ENCODE results near the gene FOXJ1. TPM values are rescaled to one million over a fixed set of nuclear protein-coding genes. Genes with fewer than 3 reads are reported as not detected.
A peak's percentile ranks its signal among the peaks of the same experiment; 100 is the strongest.

The FOXJ1 gene
- total RNA-seq, 4 donors from 2014 or later, result 0.19 to 0.57 TPM; not detected in 2

DNA sequence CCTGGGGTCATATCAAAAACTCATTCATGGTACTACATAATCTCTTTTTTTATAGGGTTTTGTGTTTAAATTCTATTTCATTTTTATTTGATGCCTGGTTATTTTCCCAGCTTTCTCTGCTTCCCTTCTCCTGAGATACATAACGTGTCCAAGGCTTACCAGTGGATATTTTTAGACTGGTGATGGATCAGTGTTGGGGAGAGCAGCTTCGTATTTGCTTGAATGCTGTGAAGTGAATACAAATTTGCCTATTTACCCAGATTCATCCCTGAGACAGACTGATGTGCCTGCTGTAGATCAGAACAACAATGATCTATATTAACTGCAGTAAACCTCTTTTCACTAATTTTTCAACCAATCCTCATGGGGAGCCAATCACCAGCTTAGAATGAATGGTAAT lies 43.2 kb upstream of the FOXJ1 start:
- Histone ChIP-seq H3K36me3 (no peaks in the 10 kb centered on the region), H3K4me3 (no peak overlapping the region), H3K27ac (no peak overlapping the region), H3K4me1 (peaks cover 0 to 7% (median 0%) of the 10 kb centered on the region in 3 donors), H3K27me3 (peaks cover 0 to 13% (median 0%) of the 10 kb centered on the region in 4 donors), H3K9me3 (no peaks in the 10 kb centered on the region)
- intact Hi-C loops (cut with DNase I), result loop anchor here (5.0 kb wide), 1 partner anchor 62 kb away; no protein-coding TSS in a partner anchor
- no peak for TF ChIP-seq POLR2A (IDR thresholded peaks at IDR 0.05)
- TF ChIP-seq, protein P1, sequence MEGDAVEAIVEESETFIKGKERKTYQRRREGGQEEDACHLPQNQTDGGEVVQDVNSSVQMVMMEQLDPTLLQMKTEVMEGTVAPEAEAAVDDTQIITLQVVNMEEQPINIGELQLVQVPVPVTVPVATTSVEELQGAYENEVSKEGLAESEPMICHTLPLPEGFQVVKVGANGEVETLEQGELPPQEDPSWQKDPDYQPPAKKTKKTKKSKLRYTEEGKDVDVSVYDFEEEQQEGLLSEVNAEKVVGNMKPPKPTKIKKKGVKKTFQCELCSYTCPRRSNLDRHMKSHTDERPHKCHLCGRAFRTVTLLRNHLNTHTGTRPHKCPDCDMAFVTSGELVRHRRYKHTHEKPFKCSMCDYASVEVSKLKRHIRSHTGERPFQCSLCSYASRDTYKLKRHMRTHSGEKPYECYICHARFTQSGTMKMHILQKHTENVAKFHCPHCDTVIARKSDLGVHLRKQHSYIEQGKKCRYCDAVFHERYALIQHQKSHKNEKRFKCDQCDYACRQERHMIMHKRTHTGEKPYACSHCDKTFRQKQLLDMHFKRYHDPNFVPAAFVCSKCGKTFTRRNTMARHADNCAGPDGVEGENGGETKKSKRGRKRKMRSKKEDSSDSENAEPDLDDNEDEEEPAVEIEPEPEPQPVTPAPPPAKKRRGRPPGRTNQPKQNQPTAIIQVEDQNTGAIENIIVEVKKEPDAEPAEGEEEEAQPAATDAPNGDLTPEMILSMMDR (IDR thresholded peaks at IDR 0.05), result no peak
- 55 to 60% methylated on average over 2 of the region's 2 CpGs for whole genome bisulfite sequencing, 2 donors
- DNase-seq, result no peak

DNA sequence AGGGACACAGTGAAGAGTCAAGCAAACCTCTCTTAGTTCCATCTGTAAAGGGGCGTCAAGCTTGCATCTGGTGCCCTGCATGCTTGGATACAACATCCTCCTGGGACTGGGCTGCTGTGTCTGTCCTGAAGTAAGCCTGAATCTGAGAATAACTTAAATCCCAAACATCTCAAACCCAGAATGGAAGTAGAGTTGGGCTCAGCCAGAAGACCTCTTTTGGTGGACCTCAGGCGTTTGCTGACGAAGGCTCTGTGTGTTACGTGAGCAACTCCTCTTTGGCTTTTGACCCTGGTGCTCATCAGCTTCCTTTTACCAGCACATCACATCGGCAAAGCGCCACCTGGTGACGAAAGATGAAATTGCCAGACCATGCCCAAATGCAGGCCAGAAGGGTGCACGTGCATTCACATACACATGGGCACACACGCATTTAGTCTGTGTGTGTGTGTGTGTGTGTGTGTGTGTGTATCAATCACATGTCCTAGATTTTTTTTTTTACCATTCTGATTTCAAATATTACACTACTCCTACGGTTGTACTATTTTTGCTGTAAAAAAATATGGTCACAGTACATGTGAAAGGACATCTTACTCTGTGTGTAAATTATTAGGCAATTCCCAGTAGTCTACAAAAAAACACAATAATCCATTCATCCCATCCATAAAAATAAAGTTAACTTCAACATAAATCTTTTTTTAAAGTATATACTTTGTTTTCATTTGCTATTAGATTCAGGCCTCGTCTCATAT lies 41.1 kb upstream of the FOXJ1 start:
- no peaks in the 10 kb centered on the region for H3K9me3 ChIP-seq
- no peak overlapping the region for H3K4me3 ChIP-seq
- no peak overlapping the region for H3K27ac ChIP-seq
- intact Hi-C loops (cut with DNase I), result loop anchor here (5.0 kb wide), 1 partner anchor 60 kb away; no protein-coding TSS in a partner anchor
- peaks cover 0 to 4% (median 0%) of the 10 kb centered on the region in 4 donors for H3K27me3 ChIP-seq
- WGBS, 2 donors, result 8 to 10% methylated on average over 11 of the region's 11 CpGs
- peaks cover 0 to 7% (median 0%) of the 10 kb centered on the region in 3 donors for H3K4me1 ChIP-seq
- DNase-seq, result peak; percentile 55
- no peak for TF ChIP-seq POLR2A (IDR thresholded peaks at IDR 0.05)
- TF ChIP-seq, protein P1 (IDR thresholded peaks at IDR 0.05), result peak; percentile 87 to 90 (median 89)
- H3K36me3 ChIP-seq, result no peaks in the 10 kb centered on the region

DNA sequence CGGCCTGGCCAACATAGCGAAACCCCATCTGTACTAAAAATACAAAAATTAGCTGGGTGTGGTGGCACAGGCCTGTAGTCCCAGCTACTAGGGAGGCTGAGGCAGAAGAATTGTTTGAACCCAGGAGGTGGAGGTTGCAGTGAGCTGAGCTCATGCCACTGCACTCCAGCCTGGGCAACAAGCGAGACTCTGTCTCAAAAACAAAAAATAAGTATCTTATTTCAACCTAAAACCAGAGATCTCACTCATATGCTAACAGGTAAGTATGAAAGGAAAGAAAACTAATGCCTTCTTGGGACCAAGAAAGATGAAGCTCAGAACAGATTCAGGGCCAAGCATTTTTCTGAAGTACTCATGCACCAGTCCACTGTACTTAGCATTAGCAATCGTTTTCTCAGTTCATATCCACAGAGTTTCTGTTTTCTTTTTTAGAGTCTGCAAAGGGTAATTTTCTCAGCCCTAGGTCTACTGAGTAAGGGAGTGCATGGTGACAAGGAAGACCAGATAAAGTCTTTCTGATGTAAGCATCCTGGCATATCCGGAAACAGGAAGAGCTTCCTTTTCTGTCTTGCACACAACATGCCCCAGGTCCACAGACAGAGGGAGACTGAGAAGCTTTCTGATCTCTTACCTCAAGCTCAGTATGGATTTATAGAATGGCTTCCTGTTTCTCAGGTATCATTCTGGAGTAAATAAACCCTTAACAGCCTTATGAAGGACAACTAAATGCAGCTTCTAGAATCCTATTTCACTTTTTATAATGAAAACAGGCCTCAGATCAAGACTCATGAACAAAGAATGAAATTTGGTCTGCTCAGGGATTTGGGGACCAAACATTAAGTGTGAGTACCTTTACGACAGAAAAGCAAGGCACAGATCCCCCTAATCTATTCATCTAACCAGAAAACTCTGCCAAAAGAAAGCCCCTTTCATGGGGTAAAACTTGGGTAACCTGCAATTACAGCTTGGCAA lies 38.7 kb upstream of the FOXJ1 start:
- no peak overlapping the region for H3K4me3 ChIP-seq
- no peak for DNase-seq
- TF ChIP-seq, protein P1 (IDR thresholded peaks at IDR 0.05), result peak in 2 of 6 experiments; percentile 9 to 18
- no peak for TF ChIP-seq POLR2A (IDR thresholded peaks at IDR 0.05)
- H3K9me3 ChIP-seq, result no peaks in the 10 kb centered on the region
- H3K27me3 ChIP-seq, result no peaks in the 10 kb centered on the region
- WGBS, 2 donors, result 75 to 76% methylated on average over 6 of the region's 6 CpGs
- no peaks in the 10 kb centered on the region for H3K36me3 ChIP-seq
- peaks cover 0 to 7% (median 0%) of the 10 kb centered on the region in 3 donors for H3K4me1 ChIP-seq
- no peak overlapping the region for H3K27ac ChIP-seq
- intact Hi-C loops (cut with DNase I), result loop anchor here (5.0 kb wide), 1 partner anchor 57 kb away; no protein-coding TSS in a partner anchor

DNA sequence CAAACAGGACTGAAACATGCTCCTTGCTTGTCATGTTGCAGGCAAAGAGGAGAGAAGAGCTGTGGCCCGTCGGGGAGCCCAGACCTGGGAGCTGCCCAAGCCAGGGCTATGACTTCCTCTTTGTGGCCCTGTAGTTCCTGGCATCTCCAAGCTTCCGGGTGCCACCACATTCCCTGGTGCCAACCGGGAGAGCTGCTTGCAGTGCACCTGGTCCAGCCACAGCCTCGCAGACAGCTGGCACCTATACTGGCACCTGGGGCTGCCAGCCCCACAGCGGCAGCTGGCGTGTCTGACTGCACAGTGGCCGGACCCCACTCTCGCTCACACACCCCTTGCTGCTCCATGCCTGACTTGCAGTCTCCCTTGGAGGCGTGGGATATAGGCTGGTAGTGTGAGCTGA lies 37.1 kb upstream of the FOXJ1 start:
- Histone ChIP-seq H3K4me1 (peaks cover 0 to 7% (median 0%) of the 10 kb centered on the region in 3 donors), H3K27me3 (no peaks in the 10 kb centered on the region), H3K36me3 (no peaks in the 10 kb centered on the region), H3K4me3 (no peak overlapping the region), H3K27ac (no peak overlapping the region), H3K9me3 (no peaks in the 10 kb centered on the region)
- TF ChIP-seq, protein P1 (IDR thresholded peaks at IDR 0.05), result no peak
- TF ChIP-seq POLR2A (IDR thresholded peaks at IDR 0.05), result no peak
- 62 to 86% methylated on average over 4 to 7 of the region's 10 CpGs for WGBS, 2 donors
- intact Hi-C loops (cut with DNase I), result no loop called here
- DNase-seq, result no peak
